ENCODE measurements around the gene CD46. TPM values are rescaled to one million over a fixed set of nuclear protein-coding genes. Genes with fewer than 3 reads are reported as not detected.
A peak's percentile ranks its signal among the peaks of the same experiment; 100 is the strongest.

CD46 gene
- total RNA-seq, 2 donors from 2014 or later, result 88.2 to 122 TPM

DNA sequence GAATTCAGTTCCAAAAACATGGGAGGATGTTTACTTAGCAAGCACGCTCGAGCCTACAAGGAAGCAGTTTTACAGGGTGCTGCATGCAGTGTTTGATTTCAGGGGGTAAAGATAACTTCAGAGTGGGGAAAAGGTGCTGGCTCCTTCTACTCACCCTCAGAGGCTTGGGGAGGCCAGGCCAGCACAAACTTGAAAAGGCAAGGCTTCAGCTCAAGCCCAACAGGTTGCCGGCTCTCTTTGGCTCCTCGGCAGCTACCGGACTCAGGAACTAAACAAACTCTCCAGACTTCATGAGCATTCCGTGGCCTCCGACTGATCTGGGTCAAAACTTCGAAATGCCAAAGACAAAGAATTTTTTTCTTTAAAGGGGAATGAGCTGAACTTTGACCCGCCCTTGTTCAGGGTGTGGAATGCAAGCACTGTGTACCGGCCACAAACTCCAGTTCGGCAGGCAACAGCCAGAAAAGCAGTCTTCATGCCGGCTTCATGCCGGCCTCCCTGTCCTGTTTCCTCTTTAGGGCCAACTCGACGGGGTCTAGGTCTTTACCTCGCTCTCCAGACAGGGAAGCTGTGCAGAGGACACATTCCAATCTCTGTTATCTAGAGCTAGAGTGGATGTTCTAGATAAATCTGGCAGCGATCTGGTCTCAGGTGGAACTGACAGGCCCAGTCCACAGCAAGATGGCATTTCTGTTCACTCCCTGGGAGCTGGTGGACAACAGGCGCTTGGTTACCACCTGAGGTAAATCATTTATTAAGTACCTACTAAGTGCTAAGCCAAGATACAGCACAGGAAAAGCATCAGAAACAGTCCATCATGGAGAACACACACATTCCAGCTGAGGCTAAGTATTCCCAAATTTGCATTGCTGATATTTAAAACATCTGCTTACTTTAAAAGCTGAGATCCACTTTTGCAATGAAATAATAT is 75.0 kb downstream of the CD46 start:
- ATAC-seq, result no peak
- peaks cover 69 to 85% of the 10 kb centered on the region in 2 donors for H3K4me1 Mint-ChIP-seq (ENCODE audit: low read depth in 2 of 2)
- no peaks in the 10 kb centered on the region for H3K27me3 Mint-ChIP-seq
- H3K4me3 Mint-ChIP-seq, result peak overlapping the region; percentile 95
- no peak for DNase-seq (ENCODE audit: low spot score)
- H3K27ac Mint-ChIP-seq, result peak overlapping the region; percentile 99
- H3K9me3 Mint-ChIP-seq, result no peaks in the 10 kb centered on the region
- H3K36me3 Mint-ChIP-seq, result peaks cover 6% of the 10 kb centered on the region

DNA sequence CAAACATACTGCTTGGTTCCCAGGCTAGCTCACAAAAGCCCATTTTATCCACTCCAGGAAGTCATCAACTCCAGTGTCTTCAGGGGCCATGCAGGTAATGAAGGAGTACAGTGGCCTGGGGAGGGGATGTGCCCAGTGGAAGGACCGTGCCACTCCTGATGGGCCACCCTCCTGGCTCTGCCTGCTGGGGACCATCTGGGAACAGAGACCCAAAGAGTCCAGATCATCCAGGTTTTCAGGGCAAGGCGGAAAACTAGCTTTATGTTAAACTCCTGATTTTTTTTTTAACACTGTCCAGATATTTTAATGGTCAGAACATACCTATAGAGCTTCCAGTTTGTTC is 75.6 kb downstream of the CD46 start:
- no peak for DNase-seq (ENCODE audit: low spot score)
- Mint-ChIP-seq H3K36me3 (peaks cover 6% of the 10 kb centered on the region), H3K9me3 (no peaks in the 10 kb centered on the region), H3K4me1 (ENCODE audit: low read depth in 2 of 2) (peaks cover 74 to 85% of the 10 kb centered on the region in 2 donors), H3K27me3 (no peaks in the 10 kb centered on the region), H3K27ac (peak overlapping the region; percentile 99), H3K4me3 (peak overlapping the region; percentile 48)
- ATAC-seq, result no peak

DNA sequence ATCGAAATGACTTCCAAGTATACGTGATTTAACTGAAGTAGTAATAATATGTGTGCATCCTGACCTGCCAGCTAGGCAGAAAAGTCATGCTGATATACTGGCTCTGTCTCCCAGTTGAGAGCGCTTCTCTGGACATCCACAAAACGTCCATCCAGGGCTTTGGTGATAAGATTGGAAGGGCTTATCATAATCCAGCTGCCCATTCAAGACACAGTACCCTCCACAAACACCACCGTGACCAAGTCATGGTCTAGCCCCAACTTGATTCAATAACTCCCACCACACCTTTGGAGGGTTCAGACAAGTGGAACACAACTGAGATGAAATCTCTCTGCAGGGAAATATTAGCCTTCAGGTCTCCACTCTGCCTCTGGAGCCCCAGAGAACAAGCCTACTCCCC is 76.2 kb downstream of the CD46 start:
- peaks cover 72 to 84% of the 10 kb centered on the region in 2 donors for H3K4me1 Mint-ChIP-seq (ENCODE audit: low read depth in 2 of 2)
- no peak for DNase-seq (ENCODE audit: low spot score)

DNA sequence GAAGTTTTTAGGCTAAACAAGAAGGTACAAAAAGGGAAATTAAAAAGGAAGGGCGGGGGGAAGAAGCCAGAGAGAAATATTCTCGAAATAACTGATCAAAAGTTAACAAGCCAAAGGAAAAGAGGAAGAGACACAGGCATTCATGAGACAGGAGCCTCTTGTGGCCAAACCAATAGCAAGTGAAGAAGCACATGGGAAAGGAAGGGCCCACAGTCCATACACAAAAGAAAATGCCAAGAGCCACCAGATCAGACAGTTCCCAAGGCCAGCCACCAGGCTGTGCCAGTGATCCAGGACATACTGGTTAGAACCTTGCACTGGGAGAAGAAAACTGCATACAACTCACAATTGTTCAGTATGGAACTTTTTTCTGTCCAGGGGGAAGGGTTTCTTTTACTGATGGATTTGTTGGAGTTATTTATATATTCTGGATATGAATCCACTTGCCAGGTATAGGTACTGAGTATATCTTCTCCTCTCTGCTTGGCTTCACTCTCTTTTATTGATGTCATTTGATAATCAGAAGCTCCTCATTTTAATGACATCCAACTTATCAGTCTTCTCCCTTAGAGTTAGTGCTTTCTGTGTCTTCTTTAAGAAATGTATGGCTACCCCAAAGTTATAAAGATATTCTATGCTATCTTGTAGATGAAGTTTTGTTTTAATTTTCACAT is 76.8 kb downstream of the CD46 start:
- H3K9me3 Mint-ChIP-seq, result no peaks in the 10 kb centered on the region
- no peak overlapping the region for H3K4me3 Mint-ChIP-seq
- DNase-seq (ENCODE audit: low spot score), result no peak
- H3K27ac Mint-ChIP-seq, result peak overlapping the region; percentile 99
- no peak for ATAC-seq
- H3K36me3 Mint-ChIP-seq, result peaks cover 6% of the 10 kb centered on the region
- H3K27me3 Mint-ChIP-seq, result no peaks in the 10 kb centered on the region
- H3K4me1 Mint-ChIP-seq (ENCODE audit: low read depth in 2 of 2), result peaks cover 71 to 79% of the 10 kb centered on the region in 2 donors

More for the DNA sequence above, 76.2 kb downstream of the CD46 start:
- peaks cover 6% of the 10 kb centered on the region for H3K36me3 Mint-ChIP-seq
- H3K27ac Mint-ChIP-seq, result peak overlapping the region; percentile 99
- H3K27me3 Mint-ChIP-seq, result no peaks in the 10 kb centered on the region
- ATAC-seq, result no peak
- no peaks in the 10 kb centered on the region for H3K9me3 Mint-ChIP-seq
- no peak overlapping the region for H3K4me3 Mint-ChIP-seq

DNA sequence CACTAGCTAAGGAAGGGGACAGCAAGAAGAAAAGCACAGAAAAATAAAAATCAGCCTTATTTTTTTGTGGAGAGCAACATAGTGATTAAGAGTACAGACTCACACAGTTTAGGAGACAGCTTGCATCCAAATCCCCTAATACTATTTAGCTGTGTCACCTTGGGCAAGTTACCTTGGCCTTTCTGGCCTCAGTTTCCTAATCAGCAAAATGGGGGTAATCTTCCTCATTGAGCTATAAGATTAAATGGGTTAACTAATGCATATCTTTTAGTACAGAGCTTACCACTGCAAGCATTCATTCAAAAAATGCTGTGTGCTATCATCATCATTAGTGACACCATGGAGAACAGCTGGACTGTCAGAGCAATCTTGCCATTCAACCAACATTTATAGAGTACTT is 77.7 kb downstream of the CD46 start:
- Mint-ChIP-seq H3K4me3 (no peak overlapping the region), H3K9me3 (no peaks in the 10 kb centered on the region), H3K27ac (peak overlapping the region; percentile 99), H3K36me3 (no peaks in the 10 kb centered on the region), H3K27me3 (no peaks in the 10 kb centered on the region), H3K4me1 (ENCODE audit: low read depth in 2 of 2) (peaks cover 71 to 79% of the 10 kb centered on the region in 2 donors)
- no peak for DNase-seq (ENCODE audit: low spot score)
- ATAC-seq, result no peak

DNA sequence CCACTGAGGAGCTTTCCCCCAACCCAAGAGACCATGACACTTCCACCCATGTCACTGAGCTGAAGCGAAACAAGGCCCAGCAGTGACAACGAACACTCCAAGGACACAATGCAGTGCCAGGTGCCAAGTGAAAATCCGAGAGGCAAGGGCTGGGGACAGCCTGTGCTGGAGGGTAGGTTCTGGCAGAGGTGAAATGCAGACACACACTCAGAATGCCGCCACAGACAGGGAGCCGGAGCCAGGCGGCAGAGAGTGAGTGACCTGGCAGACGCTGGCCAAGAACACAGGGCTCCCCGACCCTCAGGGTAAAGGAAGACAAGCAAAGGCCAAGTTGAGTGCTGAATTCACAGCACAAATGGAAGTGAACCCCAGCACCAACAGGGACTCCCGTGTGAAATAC is 78.9 kb downstream of the CD46 start:
- ATAC-seq, result no peak
- no peak overlapping the region for H3K4me3 Mint-ChIP-seq
- no peaks in the 10 kb centered on the region for H3K36me3 Mint-ChIP-seq
- H3K9me3 Mint-ChIP-seq, result no peaks in the 10 kb centered on the region
- peak; percentile 51 for DNase-seq (ENCODE audit: low spot score)
- H3K4me1 Mint-ChIP-seq (ENCODE audit: low read depth in 2 of 2), result peaks cover 69 to 78% of the 10 kb centered on the region in 2 donors
- no peaks in the 10 kb centered on the region for H3K27me3 Mint-ChIP-seq
- peak overlapping the region; percentile 84 to 99 for H3K27ac Mint-ChIP-seq

DNA sequence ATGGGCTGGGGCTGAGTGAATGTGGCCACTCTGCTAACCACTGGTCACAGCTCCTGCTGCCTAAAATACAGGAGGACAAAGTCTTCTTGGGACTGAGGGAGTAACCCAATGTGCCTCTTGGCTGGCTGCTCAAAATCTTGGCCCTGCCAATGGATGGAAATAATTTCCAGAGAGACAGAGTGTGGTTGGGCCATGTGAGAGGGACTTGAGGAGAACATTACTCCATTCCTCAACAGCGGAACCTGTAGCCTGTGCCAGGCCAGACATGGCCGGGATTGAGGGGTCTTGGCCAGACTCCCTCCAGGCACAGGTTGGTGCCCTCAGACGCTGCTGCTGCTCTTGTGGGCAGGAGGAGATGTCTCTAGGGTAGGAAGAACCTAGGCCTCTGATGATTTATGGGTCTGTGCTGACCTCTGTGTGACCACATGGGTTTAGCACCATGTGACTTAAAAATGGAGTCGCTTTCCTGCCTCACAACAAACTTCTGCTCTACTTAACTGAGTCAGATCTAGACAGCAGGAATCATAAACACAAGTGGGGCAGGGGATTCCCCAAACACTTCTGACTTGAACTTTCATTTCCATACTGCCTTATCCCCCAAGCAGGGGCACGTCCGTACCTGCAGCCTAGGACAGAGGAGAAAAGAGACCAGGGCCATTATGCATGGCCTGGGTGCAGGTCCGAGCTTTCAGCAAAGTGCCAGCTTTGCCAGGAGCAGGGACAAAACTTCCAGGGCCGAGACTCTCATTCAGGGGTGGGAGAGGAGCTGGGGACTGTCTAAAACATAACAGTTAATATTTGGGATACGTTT is 79.9 kb downstream of the CD46 start:
- Mint-ChIP-seq H3K36me3 (no peaks in the 10 kb centered on the region), H3K27me3 (no peaks in the 10 kb centered on the region), H3K4me1 (ENCODE audit: low read depth in 2 of 2) (peaks cover 65 to 69% of the 10 kb centered on the region in 2 donors), H3K27ac (peak overlapping the region; percentile 84 to 99), H3K4me3 (peak overlapping the region; percentile 71), H3K9me3 (no peaks in the 10 kb centered on the region)
- DNase-seq (ENCODE audit: low spot score), result peak; percentile 74
- peak; percentile 93 to 94 for ATAC-seq

DNA sequence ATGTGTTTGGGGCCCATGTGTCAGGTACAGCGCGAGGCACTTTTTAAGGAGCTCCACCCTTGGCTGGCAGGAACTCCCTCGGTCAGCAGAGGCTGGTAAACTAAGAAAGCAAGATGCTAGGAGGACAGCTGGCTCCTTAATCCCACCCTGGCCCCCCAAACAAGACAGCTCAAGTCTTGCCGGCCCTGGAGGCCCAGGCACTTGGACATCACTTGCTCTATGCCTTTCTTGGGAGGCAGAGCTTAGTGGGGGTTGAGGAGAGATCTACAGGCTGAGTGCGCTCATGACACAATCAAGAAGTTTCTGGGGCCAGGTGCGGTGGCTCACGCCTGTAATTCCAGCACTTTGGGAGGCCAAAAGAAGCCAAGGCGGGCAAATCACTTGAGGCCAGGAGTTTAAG is 80.9 kb downstream of the CD46 start:
- Mint-ChIP-seq H3K36me3 (no peaks in the 10 kb centered on the region), H3K27ac (peak overlapping the region; percentile 84 to 99), H3K27me3 (no peaks in the 10 kb centered on the region), H3K4me3 (no peak overlapping the region), H3K9me3 (no peaks in the 10 kb centered on the region), H3K4me1 (ENCODE audit: low read depth in 2 of 2) (peaks cover 71 to 72% of the 10 kb centered on the region in 2 donors)
- peak; percentile 25 for DNase-seq (ENCODE audit: low spot score)
- no peak for ATAC-seq

DNA sequence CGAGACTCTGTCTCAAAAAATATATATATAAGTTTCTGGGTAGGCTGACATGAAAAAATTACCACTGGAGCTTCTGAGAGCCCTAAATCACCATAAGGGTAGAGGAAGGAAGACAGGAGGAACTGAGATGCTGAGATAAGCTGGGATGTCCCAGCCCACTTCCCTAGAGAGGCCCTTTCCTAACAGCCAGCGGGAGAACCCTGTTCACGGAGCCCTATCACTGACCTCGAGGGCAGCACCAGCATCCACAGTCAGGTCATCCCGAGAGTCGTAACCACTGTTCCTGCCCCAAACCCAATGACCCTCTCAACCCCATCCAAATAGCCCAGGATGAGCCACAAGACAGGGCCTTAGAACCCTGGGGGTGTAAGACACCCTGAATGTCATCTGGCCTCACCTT is 81.5 kb downstream of the CD46 start:
- DNase-seq (ENCODE audit: low spot score), result peak; percentile 22
- H3K36me3 Mint-ChIP-seq, result no peaks in the 10 kb centered on the region
- H3K9me3 Mint-ChIP-seq, result no peaks in the 10 kb centered on the region
- H3K27ac Mint-ChIP-seq, result peak overlapping the region; percentile 84 to 99
- ATAC-seq, result no peak
- H3K4me1 Mint-ChIP-seq (ENCODE audit: low read depth in 2 of 2), result peaks cover 71 to 74% of the 10 kb centered on the region in 2 donors
- H3K4me3 Mint-ChIP-seq, result no peak overlapping the region
- no peaks in the 10 kb centered on the region for H3K27me3 Mint-ChIP-seq

DNA sequence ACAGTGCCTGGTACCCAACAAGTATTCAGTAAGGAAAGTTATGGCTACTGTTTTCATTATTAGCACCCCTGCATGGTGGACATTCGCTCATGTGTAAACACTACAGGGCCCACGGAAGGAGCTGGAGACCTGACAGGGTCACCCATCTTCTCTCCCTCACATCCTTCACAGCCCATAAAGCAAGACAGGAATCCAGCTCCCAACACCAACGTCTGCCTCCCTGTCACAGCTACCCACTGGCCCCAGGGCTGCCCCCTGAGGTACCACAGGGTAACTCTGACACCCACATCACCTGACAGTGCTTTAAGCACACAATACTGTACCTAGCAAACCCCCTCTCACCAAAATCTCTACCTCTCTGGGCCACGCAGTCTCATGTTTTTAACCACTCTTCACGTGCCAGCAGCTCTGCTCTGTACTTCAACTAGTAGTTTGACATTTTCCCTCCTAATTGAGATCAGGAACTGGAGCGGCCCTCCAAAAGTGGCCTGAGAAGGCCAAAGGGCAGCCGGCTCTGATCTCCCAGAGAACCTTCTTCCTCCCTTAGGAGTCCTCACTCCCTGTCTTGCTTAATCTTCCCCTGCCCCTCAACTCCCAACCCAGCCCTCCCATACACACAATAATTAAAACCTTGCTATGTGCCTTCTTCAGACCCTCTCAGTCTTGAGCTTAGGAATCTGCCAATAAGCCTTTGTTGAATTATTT is 82.3 kb downstream of the CD46 start:
- Mint-ChIP-seq H3K9me3 (no peaks in the 10 kb centered on the region), H3K36me3 (peaks cover 4% of the 10 kb centered on the region), H3K4me3 (no peak overlapping the region), H3K4me1 (ENCODE audit: low read depth in 2 of 2) (peaks cover 73% of the 10 kb centered on the region in 2 donors), H3K27ac (peak overlapping the region; percentile 59), H3K27me3 (no peaks in the 10 kb centered on the region)
- ATAC-seq (no peak), DNase-seq (ENCODE audit: low spot score) (peak; percentile 39)

DNA sequence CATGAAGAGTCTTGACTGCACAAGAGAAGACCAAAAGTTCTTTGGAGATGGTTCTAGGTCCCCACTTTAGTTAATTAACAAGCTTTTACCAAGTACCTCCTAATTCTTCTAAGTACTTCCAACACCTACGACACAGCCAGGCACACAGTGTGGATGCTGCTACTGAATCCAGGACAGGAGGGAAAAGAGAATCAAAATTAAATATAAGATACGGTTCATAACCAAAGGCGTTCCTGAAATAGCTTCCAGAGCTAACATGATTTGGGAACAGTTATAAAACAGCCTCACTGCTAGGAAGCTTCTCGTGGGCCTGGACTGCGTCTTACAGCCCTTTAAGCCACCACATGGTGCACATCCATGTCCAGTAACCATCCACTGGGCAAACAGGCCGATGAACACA is 84.1 kb downstream of the CD46 start:
- Mint-ChIP-seq H3K4me1 (ENCODE audit: low read depth in 2 of 2) (peaks cover 65 to 73% of the 10 kb centered on the region in 2 donors), H3K36me3 (peaks cover 4% of the 10 kb centered on the region), H3K27me3 (no peaks in the 10 kb centered on the region), H3K27ac (peak overlapping the region; percentile 59), H3K9me3 (no peaks in the 10 kb centered on the region), H3K4me3 (no peak overlapping the region)
- DNase-seq (ENCODE audit: low spot score), result no peak
- ATAC-seq, result no peak

DNA sequence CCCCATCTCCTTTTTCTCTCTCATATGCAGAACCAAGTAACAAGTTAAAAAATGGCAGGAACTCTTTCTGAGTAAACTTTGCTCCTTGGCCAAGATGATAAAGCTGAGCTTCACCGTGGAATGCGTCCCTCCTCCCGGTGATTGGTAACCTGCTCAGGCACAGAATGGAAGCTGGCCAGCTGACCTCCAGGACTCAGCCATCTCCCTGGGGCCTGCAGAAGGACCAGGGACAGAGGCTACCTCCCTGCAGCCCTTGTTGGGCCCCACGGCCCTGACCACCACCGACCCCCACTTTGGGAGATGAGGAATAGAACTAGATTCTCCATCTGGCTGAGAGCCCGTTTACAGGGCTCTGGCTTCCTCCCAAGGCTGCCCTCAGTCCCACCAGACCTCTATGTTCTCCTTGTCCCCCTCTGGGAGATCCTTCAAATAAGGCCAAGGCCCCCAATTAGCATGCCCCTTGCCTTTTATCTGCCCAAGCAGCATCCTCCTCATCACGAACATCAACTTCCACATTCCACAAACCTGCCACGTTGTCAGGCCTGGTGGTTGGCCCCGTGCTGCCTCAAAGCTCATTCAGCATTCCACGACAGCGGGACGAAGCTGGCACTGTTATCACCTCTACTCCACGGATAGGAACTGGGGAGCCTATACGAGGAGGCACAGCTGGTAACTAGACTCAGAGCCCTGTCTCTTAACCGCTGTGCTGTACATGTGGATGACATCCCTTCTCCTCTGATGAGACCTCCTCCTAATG is 84.9 kb downstream of the CD46 start:
- Mint-ChIP-seq H3K4me1 (ENCODE audit: low read depth in 2 of 2) (peaks cover 60 to 66% of the 10 kb centered on the region in 2 donors), H3K9me3 (no peaks in the 10 kb centered on the region), H3K27ac (peak overlapping the region; percentile 38 to 59), H3K36me3 (peaks cover 4% of the 10 kb centered on the region), H3K4me3 (no peak overlapping the region), H3K27me3 (no peaks in the 10 kb centered on the region)
- no peak for DNase-seq (ENCODE audit: low spot score)
- ATAC-seq, result no peak
